Mesenchymal stem cell (in vitro differentiated cells and primary cell): Measurements from ENCODE around the gene MYO1D.

ENCODE experiments used
- DNase-seq: peaks from one replicate; pipeline ENCODE4 v3.0.0-alpha.2; 2013
- H2AFZ ChIP-seq: one replicate; pipeline ENCODE4 v1.6.1; 2013; ENCODE audit warnings: low read depth, mild to moderate bottlenecking, control low read depth, inconsistent platforms, low read length, moderate library complexity
- H2AK5ac ChIP-seq: 2 replicates; pipeline ENCODE4 v1.6.1; 2013; ENCODE audit warnings: low read length, moderate library complexity, mild to moderate bottlenecking, inconsistent platforms; ENCODE audit not compliant: severe bottlenecking
- H2BK120ac ChIP-seq: one replicate; pipeline ENCODE4 v1.6.1; 2013; ENCODE audit warnings: low read depth, mild to moderate bottlenecking, inconsistent platforms, low read length, moderate library complexity
- H2BK12ac ChIP-seq, 2 experiments: one replicate each; pipeline ENCODE4 v1.6.1; 2013; ENCODE audit warnings: inconsistent platforms in 2 of 2, low read length in 2 of 2, mild to moderate bottlenecking in 2 of 2, moderate library complexity in 2 of 2, control low read depth in 1 of 2
- H2BK15ac ChIP-seq: one replicate; pipeline ENCODE4 v1.6.1; 2013; ENCODE audit warnings: mild to moderate bottlenecking, low read depth, inconsistent platforms; ENCODE audit not compliant: poor library complexity, severe bottlenecking
- H2BK5ac ChIP-seq: 2 replicates; pipeline ENCODE4 v1.6.1; 2013; ENCODE audit warnings: low read depth, mild to moderate bottlenecking, low read length, control low read depth, inconsistent platforms; ENCODE audit not compliant: poor library complexity, severe bottlenecking
- H3K14ac ChIP-seq, 2 experiments: one replicate each; pipeline ENCODE4 v1.6.1; 2013; ENCODE audit warnings: inconsistent platforms in 2 of 2, low read length in 2 of 2, control low read depth in 1 of 2, mild to moderate bottlenecking in 1 of 2, moderate library complexity in 1 of 2
- H3K18ac ChIP-seq, 2 experiments: one replicate each; pipeline ENCODE4 v1.6.1; 2013; ENCODE audit warnings: inconsistent platforms in 2 of 2, low read length in 2 of 2, control low read depth in 1 of 2, low read depth in 1 of 2, mild to moderate bottlenecking in 1 of 2
- H3K23ac ChIP-seq, 2 experiments: one replicate each; pipeline ENCODE4 v1.6.1; 2013; ENCODE audit warnings: inconsistent platforms in 2 of 2, low read length in 2 of 2, mild to moderate bottlenecking in 2 of 2, moderate library complexity in 2 of 2, control low read depth in 1 of 2
- H3K27ac ChIP-seq: 2 replicates; pipeline ENCODE4 v1.5.1; 2013; ENCODE audit warnings: mild to moderate bottlenecking, moderate library complexity, low read length, control low read depth, inconsistent platforms; ENCODE audit not compliant: poor library complexity, severe bottlenecking
- H3K27me3 ChIP-seq, 2 experiments: 2 replicates each; pipeline versions ENCODE4 v1.6.1 to v1.7.0; 2013; ENCODE audit warnings: low read length in 2 of 2, mild to moderate bottlenecking in 2 of 2, moderate library complexity in 2 of 2, control low read depth in 1 of 2, inconsistent platforms in 1 of 2; ENCODE audit not compliant: control insufficient read depth in 1 of 2, insufficient read depth in 1 of 2
- H3K36me3 ChIP-seq, 2 experiments: 2 replicates each; pipeline versions ENCODE4 v1.6.1 to v1.7.0; 2013; ENCODE audit warnings: low read length in 2 of 2, control low read depth in 1 of 2, inconsistent platforms in 1 of 2, low read depth in 1 of 2, mild to moderate bottlenecking in 1 of 2; ENCODE audit not compliant: insufficient read depth in 2 of 2, control insufficient read depth in 1 of 2
- H3K4ac ChIP-seq, 2 experiments: one replicate each; pipeline ENCODE4 v1.6.1; 2013; ENCODE audit warnings: inconsistent platforms in 2 of 2, low read length in 2 of 2, mild to moderate bottlenecking in 2 of 2, moderate library complexity in 2 of 2, control low read depth in 1 of 2, low read depth in 1 of 2
- H3K4me1 ChIP-seq: 2 replicates; pipeline ENCODE4 v1.6.1; 2013; ENCODE audit warnings: low read depth, low read length, control low read depth; ENCODE audit not compliant: control insufficient read depth, insufficient read depth
- H3K4me2 ChIP-seq: 2 replicates; pipeline ENCODE4 v1.6.1; 2013; ENCODE audit warnings: low read length, mild to moderate bottlenecking, inconsistent platforms; ENCODE audit not compliant: poor library complexity, severe bottlenecking
- H3K4me3 ChIP-seq, 2 experiments: 2 replicates each; pipeline versions ENCODE4 v1.5.1 to v1.7.0; 2013; ENCODE audit warnings: low read length in 2 of 2, mild to moderate bottlenecking in 2 of 2, control low read depth in 1 of 2, low read depth in 1 of 2; ENCODE audit not compliant: insufficient read depth in 1 of 2
- H3K79me1 ChIP-seq: replicated peaks from 2 replicates; pipeline ENCODE4 v1.6.1; 2013; ENCODE audit warnings: mild to moderate bottlenecking, control low read depth, low read length, inconsistent platforms; ENCODE audit not compliant: poor library complexity, severe bottlenecking
- H3K9ac ChIP-seq: 2 replicates; pipeline ENCODE4 v1.7.0; 2013; ENCODE audit warnings: mild to moderate bottlenecking, low read length, moderate library complexity
- H3K9me3 ChIP-seq: 2 replicates; pipeline ENCODE4 v1.7.0; 2013; ENCODE audit warnings: mild to moderate bottlenecking, low read length; ENCODE audit not compliant: control insufficient read depth
- H4K8ac ChIP-seq: one replicate; pipeline ENCODE4 v1.6.1; 2013; ENCODE audit warnings: inconsistent platforms, mild to moderate bottlenecking, low read length, moderate library complexity
- H4K91ac ChIP-seq: one replicate; pipeline ENCODE4 v1.6.1; 2013; ENCODE audit warnings: mild to moderate bottlenecking, low read length, inconsistent platforms
- WGBS: methylation state at CpG from one replicate; pipeline ENCODE4 v1.1.7; 2013; ENCODE audit warnings: mixed read lengths; 5-methylcytosine and 5-hydroxymethylcytosine counted together

MYO1D gene

GRCh38 chr17:32688221-32688620 lies 188.7 kb downstream of the MYO1D start:
- Histone ChIP-seq H3K4me3 (no peak overlapping the region), H2BK5ac (no peak overlapping the region), H3K36me3 (peaks cover 0 to 10% of the 10 kb centered on the region in 2 experiments), H2AFZ (no peak overlapping the region), H3K27ac (no peak overlapping the region), H4K91ac (no peak overlapping the region), H3K4me2 (no peak overlapping the region), H3K79me1 (no peaks in the 10 kb centered on the region), H3K9me3 (no peaks in the 10 kb centered on the region), H3K27me3 (no peaks in the 10 kb centered on the region), H2BK120ac (no peak overlapping the region), H3K4ac (no peak overlapping the region), H4K8ac (no peak overlapping the region), H3K23ac (no peak overlapping the region), H3K14ac (no peak overlapping the region), H2BK12ac (no peak overlapping the region), H3K9ac (no peak overlapping the region), H3K18ac (no peak overlapping the region), H2BK15ac (no peak overlapping the region), H2AK5ac (no peak overlapping the region), H3K4me1 (no peaks in the 10 kb centered on the region)
- DNase-seq: no peak
- WGBS: 79% methylated on average over 4 of the region's 4 CpGs

DNA sequence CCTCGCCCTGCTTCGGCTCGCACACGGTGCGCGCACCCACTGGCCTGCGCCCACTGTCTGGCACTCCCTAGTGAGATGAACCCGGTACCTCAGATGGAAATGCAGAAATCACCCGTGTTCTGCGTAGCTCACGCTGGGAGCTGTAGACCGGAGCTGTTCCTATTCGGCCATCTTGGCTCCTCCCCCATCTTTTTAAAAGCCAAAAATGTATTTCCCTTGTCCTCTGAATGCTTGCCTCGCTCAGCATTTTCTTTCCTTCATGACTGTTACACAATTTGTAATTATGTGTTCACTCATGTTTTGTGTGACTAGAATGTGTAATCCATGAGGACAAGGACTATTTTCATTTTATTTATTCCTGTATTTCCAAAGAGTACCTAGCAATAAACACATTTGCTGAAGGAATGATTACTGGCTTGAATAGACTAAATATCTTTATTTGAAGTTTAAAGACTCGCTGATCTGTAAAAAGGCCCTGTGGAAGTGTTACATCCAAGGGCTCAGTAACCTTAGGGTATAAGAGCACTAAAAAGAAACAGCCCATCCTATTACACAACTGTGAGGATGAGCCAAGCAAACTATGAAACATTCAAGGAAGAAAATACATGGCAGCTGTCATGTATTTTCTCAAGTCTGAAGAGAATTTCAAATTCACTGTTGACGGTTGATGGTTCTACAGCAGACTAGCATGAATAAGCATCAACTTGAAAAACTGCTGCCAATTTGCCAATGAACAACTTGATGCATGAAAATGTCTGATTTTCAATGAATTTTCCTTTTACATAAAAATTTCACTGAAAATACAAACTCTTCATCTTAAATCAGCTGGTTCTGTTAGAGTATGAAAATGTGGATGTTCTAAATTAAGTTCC lies 192.6 kb downstream of the MYO1D start:
- Histone ChIP-seq H2BK5ac (no peak overlapping the region), H3K9ac (no peak overlapping the region), H3K79me1 (no peaks in the 10 kb centered on the region), H2BK12ac (no peak overlapping the region), H3K27ac (no peak overlapping the region), H3K4me2 (no peak overlapping the region), H3K36me3 (peaks cover 0 to 7% of the 10 kb centered on the region in 2 experiments), H4K8ac (no peak overlapping the region), H2BK120ac (no peak overlapping the region), H2AFZ (no peak overlapping the region), H3K4me3 (no peak overlapping the region), H3K9me3 (no peaks in the 10 kb centered on the region), H2BK15ac (no peak overlapping the region), H3K4me1 (no peaks in the 10 kb centered on the region), H4K91ac (no peak overlapping the region), H3K14ac (no peak overlapping the region), H3K23ac (no peak overlapping the region), H3K18ac (no peak overlapping the region), H3K4ac (no peak overlapping the region), H2AK5ac (no peak overlapping the region), H3K27me3 (no peaks in the 10 kb centered on the region)
- no peak for DNase-seq
- WGBS: 100% methylated on average over 4 of the region's 16 CpGs

DNA sequence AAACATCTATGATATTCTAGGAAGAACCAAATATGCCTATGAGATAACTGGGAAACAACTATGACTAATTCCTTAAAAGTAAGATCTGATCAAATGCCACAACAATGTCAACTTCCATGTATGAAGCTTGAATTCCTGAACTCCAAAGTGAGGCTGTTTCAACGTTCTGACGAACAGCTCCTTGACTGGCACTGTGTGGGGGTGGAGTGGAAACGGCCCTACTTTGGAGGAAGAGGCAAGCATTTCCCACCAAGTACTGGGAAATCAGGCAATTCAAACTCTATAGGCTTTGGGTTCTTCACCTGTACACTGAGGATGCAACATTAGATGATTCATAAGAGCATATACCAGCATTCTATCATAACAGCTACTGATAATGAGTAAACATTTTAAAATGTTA lies 203.0 kb downstream of the MYO1D start:
- Histone ChIP-seq H3K4me3 (no peak overlapping the region), H3K4me2 (no peak overlapping the region), H4K91ac (no peak overlapping the region), H4K8ac (no peak overlapping the region), H2BK5ac (no peak overlapping the region), H3K23ac (no peak overlapping the region), H3K36me3 (peaks cover 0 to 11% of the 10 kb centered on the region in 2 experiments), H3K9ac (no peak overlapping the region), H3K18ac (no peak overlapping the region), H3K27me3 (no peaks in the 10 kb centered on the region), H3K4me1 (no peaks in the 10 kb centered on the region), H2BK120ac (no peak overlapping the region), H2AFZ (no peak overlapping the region), H2BK12ac (no peak overlapping the region), H2BK15ac (no peak overlapping the region), H2AK5ac (no peak overlapping the region), H3K4ac (no peak overlapping the region), H3K27ac (no peak overlapping the region), H3K14ac (no peak overlapping the region), H3K79me1 (no peaks in the 10 kb centered on the region), H3K9me3 (peaks cover 3% of the 10 kb centered on the region)
- DNase-seq: no peak
- 44% methylated on average over 2 of the region's 3 CpGs for WGBS

DNA sequence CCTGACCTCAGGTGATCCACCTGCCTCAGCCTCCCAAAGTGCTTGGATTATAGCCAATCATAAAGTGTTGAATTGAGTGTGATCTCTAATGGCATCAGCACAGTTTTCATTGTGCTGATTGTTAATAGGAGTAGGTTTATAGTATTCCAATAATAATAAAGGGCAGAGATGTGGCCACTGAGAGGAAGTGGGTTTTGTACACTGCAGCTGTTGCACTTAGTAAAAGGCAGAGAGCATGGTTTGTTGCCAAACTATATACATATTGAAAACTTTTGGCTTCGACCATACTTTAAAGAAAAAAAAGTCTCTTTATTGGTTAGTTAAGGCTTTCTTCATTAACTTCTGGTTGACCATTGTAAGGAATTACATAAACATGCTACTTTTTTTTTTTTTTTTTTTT lies 204.2 kb downstream of the MYO1D start:
- WGBS: no CpG with 5 or more reads among the region's 1 CpG
- H3K27me3 ChIP-seq: no peaks in the 10 kb centered on the region
- no peak overlapping the region for H2BK15ac ChIP-seq
- H3K23ac ChIP-seq: no peak overlapping the region
- H3K14ac ChIP-seq: no peak overlapping the region
- H2AFZ ChIP-seq: no peak overlapping the region
- H2BK12ac ChIP-seq: no peak overlapping the region
- DNase-seq: no peak
- peaks cover 3% of the 10 kb centered on the region for H3K9me3 ChIP-seq
- H4K91ac ChIP-seq: no peak overlapping the region
- H3K4me1 ChIP-seq: no peaks in the 10 kb centered on the region
- no peak overlapping the region for H3K4me2 ChIP-seq
- no peak overlapping the region for H2BK120ac ChIP-seq
- H3K27ac ChIP-seq: no peak overlapping the region
- H3K4me3 ChIP-seq: no peak overlapping the region
- no peak overlapping the region for H2BK5ac ChIP-seq
- no peak overlapping the region for H3K4ac ChIP-seq
- peaks cover 0 to 15% of the 10 kb centered on the region in 2 experiments for H3K36me3 ChIP-seq
- no peak overlapping the region for H4K8ac ChIP-seq
- H2AK5ac ChIP-seq: no peak overlapping the region
- no peak overlapping the region for H3K9ac ChIP-seq
- H3K18ac ChIP-seq: no peak overlapping the region
- H3K79me1 ChIP-seq: no peaks in the 10 kb centered on the region
